Medulla oblongata (tissue), 1 donor: ENCODE data around the gene NKAIN4.
A peak's percentile ranks its signal among the peaks of the same experiment; 100 is the strongest.

Experiments
- DNase-seq: peaks from one replicate; pipeline ENCODE4 v3.0.0-alpha.2; 2015; ENCODE audit errors: extremely low spot score

NKAIN4 gene

DNA sequence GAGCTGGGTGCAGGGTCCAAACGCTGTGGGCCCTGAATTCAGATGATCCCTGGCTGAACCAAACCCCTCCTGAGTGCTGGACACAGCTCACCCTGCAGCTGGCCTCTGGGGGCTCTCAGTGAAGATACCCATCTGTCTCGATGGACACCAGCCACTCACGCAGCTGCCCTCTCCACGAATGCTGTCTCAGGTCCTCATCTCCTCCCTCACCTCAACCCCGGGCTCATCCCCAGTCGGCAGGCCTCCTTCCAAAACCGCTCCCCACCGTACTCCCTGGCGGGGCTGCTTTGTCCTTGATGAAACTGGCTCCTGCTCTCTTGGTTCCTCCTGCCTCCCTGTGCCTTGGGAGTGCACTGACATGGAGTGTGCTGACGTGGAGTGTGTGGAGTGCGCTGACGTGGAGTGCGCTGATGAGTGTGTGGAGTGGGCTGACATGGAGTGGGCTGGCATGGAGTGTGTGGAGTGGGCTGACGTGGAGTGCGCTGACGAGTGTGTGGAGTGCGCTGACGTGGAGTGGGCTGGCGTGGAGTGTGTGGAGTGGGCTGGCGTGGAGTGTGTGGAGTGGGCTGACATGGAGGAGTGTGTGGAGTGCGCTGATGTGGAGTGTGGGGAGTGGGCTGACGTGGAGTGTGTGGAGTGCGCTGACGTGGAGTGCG, 34.3 kb downstream of the NKAIN4 start:
- no peak for DNase-seq

DNA sequence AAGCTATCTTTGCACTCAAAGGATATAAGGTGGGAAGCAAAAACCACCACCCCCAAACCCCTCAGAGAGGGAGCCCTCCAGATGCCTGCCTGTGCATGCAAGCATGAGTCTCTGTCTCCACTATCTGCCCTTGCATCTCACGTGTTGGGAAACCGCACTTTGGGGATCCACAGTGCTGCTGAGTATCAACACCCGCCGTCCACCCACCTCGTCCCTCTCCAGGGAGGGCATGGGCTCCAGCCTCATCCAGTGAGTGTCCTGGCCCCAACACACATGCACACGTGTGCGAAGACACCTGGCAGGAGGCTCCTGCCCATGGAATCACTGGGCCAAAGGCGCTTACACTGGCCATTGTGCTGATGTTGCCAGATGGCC, 34.8 kb downstream of the NKAIN4 start:
- DNase-seq, result no peak

DNA sequence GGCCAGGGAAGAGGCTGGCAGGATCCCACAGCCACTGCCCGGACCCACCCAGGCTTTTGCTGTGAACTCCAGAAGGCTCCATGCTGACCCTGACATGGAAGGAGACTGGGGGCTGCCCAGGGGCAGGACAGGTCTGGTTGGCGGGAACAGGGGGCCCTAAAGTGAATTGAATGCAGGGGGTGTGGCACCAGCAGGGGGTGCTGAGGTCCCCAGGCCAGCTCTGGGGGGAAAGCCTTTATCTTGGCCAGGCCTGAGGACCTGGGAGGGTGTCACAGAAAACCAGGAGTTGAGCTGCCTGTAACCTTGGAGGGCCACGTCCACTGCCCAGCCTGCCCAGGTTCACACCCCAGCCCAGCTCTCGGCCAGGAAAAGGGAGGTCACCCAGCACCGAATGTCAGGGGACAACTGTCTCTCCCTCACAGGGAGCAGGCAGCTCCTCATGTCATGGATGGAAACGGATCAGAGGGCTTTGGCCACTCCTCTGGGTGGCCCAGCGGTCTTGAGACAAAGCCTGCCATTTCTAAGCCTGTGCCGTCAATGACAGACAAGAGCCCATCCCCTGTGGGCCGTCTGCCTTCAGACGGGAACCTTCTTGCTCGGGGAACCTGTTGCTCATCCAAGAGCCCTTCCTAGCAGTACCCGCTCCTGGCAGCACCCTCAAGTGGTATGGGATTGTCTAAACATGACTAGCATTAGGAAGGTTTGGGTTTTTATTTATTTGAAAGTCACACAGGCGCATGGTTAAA, 35.4 kb downstream of the NKAIN4 start:
- no peak for DNase-seq

DNA sequence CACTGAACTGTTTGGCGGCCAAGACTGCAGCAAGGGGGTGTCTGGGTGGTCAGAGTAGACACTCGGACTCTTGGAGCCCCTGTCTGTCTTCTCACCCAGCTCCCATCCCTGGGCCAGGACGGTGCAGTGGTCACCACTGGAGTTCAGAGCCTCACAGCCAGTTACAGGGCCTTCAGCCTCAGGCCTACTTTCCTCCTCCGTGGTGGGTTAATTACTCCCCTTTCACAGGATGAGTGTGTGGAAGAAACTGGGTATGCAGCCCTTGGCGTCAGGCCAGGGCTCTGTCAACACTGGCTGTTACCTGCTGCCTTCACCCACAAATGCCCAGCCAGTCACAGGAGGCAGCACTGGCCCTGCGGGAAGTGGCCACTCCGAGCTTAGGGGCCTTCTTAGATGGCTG, 36.6 kb downstream of the NKAIN4 start:
- DNase-seq, result no peak

DNA sequence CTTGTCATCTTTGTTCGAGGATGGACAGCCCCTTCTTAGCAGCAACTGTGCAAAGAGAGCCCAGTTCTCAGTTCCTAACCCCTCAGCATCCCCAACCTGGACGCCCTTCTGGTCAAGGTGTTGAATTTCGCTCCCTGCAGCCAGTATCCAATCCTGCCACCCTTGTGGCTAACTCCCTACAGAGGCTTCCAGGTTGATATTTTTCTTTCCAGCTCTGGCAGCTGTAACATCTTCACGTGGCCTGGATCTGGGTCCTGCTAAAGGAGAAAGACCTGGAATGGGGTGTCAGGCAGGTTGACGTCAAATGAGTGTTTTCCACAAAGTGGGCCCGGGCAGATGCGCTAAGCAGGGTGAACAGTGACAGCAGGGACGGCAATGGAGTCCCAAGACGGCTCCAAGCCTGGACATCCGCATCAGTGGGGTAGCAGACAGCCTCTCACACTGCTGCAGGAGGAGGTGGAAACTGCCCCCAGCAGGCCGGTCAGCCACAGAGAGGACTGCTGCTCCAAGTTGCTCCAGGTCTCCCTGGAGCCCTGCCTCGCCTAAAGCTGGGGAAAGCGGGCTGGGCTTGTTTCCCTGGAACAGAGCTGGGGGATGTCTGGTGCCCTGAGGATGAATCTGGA, 37.3 kb downstream of the NKAIN4 start:
- no peak for DNase-seq

DNA sequence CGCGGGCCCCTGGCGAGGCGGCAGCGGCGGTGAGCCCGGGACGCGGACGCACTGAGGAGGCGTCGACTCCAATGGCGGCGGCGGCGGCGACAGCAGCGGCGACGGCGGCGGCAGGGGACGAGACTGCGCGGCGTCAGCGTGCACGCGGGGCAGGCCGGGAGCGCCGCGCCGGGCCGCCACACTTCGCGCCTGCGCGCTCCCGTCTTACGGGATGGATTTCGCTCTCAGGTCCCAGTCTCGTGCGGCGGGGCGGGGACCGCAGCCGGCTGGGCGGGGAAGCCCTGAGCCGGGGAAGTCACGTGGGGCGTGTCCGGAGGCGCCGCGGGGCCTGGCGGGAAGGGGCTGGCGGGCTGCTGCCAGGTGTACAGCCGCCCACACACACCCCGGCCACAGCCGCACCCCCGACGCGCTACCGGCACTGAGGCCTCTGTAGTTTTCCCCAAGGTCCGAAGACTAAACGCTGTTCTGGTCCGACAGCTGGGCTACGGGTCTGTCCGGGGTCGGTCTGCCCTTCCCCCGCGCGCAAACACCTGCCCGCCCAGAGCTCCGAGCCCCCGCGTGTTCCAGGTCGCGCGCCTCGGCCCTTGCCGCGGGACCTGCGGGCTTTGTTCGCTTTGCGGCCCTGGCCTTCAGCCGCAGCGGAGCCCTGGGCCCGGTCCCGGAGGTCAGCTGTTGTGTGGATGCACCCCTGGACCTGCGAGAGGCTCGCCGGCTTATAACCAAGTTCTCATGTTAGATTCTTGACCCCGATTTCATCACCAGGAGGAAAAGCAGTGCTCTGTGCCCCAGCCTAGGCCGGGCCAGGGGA, 38.0 kb downstream of the NKAIN4 start, which contains the start of gene YTHDF1:
TSS of gene YTHDF1 (minus strand) at position 91 of the 808 bp plus-strand sequence. CDS start 239 bp downstream, outside the sequence.
- DNase-seq, result peak; percentile 97

DNA sequence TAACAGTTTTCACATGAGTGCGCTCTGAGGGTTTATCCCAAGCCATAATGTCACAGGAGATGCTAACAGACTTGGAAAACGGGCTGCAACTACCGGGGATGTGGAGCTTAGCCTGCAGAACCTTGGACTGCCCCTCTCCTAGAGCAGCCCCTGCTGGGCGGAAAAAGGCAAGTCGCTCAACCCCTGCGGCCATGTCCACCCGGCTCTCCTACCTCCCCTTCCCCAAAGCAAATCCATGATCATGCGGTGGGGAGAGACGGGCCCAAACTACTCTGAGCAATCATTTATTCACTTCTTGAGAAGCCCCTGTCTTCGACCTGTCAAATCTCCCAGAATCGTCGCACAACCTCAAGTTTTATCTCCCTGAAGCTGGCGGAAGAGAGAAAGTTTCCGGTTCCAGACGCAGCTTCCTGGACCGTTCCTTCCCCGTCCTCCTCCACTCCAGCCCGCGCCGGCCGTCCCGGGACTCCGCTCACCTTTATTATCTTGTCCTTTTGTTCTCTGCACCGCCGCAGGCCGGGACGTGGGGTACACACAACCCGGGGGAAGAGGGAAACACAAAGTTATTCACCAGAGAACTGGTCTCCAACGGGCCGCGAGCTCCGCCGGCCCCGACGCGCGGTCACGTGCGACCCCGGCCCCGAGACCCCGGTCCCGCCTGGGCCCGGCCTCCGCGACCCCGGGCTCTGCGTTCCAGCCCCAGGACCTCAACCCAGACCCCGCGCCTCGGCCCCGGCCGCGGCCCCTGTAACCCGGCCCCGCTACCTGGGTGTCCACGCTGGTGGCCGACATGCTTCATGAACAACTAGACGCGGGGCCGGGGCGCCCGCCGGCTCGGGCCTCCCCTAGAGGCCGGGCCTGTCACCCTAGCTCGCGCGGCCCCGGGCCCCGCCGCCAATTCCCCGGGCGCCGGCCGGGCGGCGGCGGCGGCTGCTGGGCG, 38.9 kb downstream of the NKAIN4 start:
- DNase-seq, result no peak

DNA sequence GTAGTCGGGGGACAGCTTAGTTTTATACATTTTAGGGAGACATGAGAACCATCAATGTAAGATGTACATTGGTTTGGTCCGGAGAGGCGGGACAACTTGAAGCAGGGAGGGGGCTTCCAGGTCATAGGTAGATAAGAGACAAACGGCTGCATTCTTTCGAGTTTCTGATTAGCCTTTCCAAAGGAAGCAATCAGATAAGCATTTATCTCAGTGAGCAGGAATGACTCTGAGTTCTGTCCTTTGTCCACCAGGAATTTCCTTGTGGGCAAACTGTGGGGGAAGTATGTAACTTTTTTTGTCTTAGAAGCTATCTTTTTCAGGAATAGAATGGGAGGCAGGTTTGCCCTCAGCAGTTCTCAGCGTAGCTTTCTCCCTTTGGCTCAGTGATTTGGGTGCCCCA, 39.7 kb downstream of the NKAIN4 start:
- no peak for DNase-seq

DNA sequence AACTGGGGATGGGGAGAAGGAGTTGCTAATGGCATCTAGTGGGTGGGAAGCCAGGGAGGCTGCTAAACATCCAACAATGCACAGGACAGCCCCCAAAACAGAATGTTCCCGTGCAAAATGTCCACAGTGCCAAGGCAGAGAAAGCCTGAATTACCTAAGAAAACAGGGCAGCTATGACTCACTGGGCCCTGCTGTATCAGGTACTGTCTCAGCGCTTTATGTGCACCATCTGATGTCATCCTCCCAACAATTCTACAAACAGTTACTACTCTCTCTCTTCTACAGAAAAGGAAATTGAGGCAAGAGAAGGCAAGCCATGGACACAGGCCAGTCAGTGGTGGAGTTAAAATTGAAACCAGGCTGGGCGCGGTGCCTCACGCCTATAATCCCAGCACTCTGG, 41.5 kb downstream of the NKAIN4 start:
- DNase-seq, result no peak

DNA sequence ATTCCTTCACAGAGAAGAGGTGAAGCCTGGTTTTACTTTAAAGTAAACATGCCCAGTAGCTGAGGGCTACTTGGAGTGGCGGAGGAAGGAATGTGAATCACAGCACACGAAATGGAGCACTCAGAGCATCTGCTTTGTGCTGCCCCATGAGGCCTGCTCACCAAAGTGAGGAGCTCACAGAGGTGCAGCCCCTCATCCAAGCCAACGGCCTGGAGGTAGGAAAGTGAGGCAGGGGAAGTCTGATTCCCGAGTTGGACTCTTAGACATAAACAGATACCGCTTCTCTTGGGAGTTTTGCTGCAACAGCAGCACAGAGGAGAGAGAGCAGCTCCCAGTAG, 41.9 kb downstream of the NKAIN4 start:
- DNase-seq, result no peak

DNA sequence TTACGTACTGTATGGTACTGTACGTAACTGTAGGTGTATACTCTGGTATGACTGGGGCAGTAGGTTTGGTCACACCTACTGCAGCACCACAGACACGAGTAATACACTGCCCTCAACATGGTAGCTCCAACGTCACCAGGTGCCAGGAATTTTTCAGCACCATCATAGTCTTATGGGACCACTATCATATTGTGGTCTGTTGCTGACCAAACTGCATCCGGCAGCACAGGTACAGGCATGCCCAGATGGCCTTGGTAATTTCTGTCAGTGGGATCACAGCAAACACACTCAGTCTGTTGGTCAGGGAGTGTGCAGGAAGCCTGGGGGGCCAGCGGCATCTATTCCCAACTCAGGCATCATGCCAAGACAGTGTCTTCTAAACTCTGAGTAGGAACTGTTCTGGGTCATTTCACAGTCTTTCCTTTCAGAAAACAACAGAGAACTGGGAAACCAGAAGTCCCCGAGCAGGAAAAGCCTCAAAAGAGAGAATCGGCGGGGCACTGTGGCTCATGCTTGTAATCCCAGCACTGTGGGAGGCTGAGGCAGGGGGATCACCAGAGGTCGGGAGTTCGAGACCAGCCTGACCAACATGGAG, 44.2 kb downstream of the NKAIN4 start:
- DNase-seq, result no peak

DNA sequence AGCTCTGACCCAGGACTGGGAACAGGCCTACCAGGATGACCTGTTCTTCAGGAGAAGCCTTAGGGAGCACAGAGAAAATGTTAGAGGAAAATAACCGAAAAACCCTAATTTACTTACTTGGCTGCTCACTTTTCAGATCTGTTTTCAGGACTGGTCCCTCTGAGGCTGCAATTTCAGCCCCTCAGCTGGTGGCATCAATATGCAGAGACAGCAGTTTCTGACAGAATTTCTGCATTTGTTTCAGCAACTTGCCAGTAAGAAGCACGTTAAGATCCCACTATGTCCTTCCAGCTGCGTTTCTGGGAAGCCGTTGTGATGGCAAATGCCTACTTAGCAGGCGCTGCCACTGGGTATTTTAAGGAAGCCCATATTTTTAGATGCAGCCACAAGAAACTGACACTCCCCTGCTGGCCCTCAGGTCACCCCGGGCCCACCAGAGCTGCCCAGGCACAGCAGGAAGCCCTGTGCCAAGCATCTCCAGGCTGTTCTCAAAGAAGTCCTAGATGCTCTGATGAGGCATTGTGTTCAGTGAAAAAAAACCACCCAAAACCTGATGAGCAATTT, 45.8 kb downstream of the NKAIN4 start:
- DNase-seq, result no peak

DNA sequence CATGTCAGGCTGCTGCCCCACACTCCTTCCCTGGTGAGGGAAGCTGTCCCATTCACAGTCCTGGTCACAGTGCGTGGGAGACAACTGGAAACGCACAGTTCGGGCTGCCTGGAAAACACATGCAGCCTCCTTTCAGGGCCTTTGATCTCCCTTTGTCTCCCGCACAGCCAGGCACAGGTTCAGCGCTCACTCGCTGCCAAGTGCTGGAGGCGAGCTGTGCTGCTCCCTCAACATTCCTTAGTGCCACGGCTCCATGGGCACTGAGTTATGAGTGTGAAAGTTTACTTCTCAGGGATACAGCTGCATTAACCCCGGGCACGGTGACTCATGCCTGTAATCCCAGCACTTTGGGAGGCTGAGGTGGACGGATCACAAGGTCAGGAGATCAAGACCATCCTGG, 47.4 kb downstream of the NKAIN4 start:
- DNase-seq, result peak; percentile 67

DNA sequence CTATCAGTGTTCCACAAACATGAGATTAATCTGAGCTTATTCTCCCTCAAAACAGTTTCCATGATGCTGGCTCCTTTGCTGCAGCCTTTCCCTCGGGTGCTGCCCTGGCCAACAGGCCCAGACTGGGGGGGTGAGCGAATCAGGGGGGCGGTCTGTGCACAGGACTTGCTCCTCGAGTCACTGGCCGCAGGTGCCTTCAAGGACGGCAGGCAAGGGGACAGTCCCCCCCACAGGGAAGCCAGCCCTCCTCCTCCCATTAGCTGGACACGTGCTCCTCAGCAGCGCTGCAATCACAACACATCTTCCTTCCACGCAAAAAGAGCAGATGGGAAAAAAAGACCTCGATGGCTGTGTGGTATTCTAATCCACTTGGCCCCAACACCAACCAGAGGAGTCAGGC, 48.4 kb downstream of the NKAIN4 start:
- no peak for DNase-seq

DNA sequence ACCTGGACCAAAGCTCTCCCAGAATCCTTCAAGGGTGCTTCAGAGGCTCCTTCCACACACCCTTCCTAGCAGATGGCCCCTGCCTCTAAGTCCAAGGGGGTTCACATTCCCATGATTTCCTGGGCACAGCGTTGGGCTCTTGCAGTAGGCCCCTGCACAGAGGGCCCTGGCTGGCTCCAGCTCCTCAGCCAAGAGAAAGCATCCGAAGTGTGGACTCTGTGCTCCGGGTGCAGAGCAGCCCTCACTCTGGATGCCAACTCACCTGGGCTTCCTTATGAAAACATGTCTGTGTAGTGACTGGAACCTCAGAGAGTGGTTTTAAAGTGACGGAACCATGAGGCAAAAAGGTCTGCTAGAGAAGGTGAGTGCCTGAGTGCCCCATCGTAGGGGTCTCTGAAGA, 49.9 kb downstream of the NKAIN4 start:
- DNase-seq, result no peak

DNA sequence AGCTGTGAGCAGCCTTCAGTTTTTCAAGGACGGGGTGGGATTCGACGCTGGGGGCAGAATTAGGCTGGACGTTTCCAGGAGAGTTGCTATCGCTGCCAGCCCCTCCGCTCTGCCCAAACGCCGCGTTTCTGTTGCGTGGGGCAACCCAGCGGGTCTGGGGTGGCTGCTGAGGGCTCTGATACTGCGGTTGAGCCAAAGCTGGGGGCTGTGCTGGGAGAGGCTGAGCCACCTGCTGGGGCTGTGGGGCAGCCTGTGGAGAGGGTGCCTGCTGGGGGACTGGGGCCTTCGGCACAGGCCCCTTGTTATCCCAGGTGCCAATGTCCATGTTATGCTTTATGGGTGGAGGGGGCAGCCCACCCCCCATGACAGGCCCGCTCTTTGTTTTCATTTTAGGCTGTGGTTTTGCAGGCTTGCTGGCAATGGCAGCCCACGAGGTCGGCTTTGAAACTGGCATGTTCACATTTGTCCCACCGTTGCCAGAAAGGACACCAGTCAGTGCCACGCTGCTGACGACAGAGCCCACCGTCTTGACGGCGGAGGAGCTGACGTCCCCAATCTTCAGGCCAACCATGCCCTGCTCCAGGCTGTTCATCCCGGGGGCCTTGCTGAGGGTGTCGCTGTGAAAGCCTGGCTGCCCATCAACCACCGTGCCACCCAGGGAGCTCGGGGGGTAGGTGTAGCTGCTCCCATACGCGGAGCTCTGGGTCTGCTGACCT, 51.3 kb downstream of the NKAIN4 start:
- no peak for DNase-seq

DNA sequence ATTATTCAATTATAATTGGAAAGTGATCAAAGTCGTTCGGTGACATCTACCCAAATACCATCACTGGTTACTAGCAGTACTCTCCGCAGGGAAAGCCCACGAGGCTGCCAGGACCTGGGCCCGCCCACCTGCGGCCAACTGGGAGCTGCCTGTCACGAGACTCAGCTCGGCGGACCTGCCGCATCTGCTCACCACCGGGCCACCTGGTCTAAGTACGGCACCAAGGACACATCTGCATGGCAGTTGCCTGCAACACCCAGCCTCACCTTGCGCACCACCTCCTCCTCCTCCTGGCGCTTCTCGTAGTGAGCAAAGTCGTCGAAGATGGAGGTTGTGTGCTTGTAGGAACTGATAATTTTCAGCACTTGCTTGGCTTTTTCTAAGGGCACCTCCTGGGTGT, 52.2 kb downstream of the NKAIN4 start:
- DNase-seq, result no peak

DNA sequence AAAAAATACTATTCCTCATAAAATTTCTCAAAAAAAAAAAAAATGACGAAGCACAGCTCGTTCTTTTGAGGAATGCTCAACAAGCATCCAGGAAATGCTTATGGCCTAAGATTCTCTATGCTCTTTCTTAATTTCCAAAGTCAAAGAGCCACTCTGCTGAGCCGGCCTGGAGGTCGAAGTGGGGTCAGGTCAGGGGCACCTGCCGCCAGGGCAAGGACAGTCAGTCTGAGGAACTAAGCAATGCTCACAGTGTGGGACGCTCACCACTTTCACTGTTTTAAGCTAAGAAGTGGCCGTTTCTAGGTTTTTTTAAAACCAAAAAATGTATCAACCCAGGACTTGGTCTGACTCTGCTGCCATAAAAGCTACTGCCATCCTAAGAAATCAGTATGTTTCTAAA, 55.7 kb downstream of the NKAIN4 start:
- no peak for DNase-seq

DNA sequence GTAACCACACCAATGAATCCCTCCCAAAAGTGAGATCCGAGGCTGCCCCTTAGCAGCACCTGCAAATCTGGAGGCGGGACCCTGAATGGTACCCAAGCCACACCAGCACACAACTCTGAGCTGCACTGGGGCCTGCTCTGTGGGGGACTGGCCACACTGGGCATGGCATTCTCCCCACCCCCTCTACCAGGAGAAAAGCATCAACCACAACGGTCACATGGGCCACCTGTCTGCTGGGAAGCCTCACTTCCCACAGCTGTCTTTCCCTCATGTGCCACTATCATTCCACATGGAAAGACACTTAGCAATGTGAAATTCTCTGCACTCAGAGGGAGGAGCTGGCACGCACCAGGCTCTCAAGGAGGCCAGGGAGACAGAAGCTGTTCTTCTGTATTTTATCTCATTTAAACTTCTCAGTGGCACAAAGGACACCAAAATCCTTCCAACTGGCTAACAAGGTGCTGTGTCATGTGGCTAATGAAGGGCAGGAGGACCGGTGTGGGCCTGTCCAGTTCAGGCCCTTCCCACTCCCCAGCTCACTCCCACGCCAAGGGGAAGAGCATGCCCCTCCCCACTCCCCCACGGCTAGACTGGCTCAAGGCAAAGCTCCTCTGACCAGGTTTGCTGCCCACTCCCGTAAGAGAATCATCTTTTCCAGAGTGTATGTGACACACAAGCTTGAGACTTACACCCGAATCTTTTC, 57.3 kb downstream of the NKAIN4 start:
- no peak for DNase-seq
